Measurements from ENCODE around the gene SULT2B1.

SULT2B1 gene

GRCh38 chr19:48551437-48552302 lies at the start of gene SULT2B1:
SULT2B1 (plus strand) TSS chr19:48552172; CDS start chr19:48552253, 81 bp downstream.
- DNase-seq (ENCODE audit: low read depth) = no peak
- H3K4me3 ChIP-seq (replicated peaks; ENCODE audit: low read depth, low read length) = no peak within 1 kb of the TSS
- TF ChIP-seq, protein P1, sequence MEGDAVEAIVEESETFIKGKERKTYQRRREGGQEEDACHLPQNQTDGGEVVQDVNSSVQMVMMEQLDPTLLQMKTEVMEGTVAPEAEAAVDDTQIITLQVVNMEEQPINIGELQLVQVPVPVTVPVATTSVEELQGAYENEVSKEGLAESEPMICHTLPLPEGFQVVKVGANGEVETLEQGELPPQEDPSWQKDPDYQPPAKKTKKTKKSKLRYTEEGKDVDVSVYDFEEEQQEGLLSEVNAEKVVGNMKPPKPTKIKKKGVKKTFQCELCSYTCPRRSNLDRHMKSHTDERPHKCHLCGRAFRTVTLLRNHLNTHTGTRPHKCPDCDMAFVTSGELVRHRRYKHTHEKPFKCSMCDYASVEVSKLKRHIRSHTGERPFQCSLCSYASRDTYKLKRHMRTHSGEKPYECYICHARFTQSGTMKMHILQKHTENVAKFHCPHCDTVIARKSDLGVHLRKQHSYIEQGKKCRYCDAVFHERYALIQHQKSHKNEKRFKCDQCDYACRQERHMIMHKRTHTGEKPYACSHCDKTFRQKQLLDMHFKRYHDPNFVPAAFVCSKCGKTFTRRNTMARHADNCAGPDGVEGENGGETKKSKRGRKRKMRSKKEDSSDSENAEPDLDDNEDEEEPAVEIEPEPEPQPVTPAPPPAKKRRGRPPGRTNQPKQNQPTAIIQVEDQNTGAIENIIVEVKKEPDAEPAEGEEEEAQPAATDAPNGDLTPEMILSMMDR (IDR thresholded peaks at IDR 0.05; ENCODE audit: low read length, missing control alignments) = no peak

DNA sequence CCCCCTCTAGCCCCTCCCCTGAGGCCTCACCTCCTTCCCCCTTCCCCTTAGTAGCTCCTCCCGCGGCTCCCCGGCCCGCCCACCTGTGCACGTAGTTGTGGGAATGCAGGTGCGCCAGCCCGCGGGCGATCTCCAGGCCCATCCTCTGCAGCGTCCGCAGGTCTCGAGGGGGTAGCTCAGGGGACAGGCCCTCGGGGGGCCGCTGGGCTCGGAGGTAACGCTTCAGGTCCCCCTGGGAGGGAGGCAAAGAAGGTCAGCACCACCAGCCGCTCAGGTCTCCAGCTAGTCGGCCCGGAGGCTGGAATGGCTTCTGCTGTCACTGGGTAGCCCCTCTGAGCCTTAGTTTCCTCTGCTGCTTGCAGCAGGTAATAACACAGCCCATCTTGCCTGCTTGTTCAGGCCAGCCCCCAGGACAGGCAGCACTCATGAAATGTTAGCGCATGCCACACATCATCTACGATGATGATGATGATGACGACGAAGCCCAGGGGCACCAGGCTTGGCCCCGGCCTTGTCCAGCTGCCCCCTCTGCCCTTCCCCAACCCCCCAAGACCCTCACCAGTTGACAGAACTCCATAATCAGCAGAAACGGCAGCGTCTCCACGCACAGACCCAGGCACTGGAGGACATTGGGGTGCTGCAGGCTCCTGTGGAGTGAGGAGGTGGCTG lies 49.5 kb upstream of the SULT2B1 start:
- DNase-seq (ENCODE audit: low read depth) = no peak
- TF ChIP-seq, protein P1 (IDR thresholded peaks at IDR 0.05; ENCODE audit: low read length, missing control alignments) = no peak
- no peak overlapping the region for H3K4me3 ChIP-seq (replicated peaks; ENCODE audit: low read depth, low read length)

DNA sequence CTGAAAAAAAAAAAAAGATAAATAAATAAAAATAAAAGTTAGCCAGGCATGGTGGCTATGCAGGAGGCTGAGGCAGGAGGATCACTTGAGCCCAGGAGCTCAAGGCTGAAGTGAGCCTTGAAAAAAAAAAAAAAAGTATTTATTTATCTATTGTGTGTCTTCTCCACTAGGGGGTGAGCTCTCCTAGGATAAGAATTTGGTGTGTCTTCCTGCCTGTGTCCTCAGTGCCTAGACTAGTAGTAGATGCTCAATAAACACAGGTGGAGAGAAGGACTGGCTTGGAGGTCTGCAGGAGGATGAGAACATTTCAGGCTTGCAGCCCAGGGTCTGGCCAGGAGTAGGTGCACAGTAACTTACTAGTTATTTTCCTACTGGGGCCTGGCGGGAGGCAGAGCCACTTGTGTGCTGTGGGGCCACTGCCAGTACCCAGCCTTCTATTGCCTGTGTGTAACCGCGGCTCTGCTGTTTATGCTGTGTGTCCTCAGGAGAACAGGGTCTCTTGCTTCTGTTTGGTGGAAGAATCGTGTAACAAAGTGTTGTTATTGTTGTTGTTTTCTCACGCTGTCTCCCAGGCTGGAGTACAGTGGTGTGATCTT lies 45.7 kb upstream of the SULT2B1 start:
- DNase-seq (ENCODE audit: low read depth) = peak; percentile 70
- TF ChIP-seq, protein P1 (IDR thresholded peaks at IDR 0.05; ENCODE audit: low read length, missing control alignments) = peak; percentile 50
- H3K4me3 ChIP-seq (replicated peaks; ENCODE audit: low read depth, low read length) = no peak overlapping the region

DNA sequence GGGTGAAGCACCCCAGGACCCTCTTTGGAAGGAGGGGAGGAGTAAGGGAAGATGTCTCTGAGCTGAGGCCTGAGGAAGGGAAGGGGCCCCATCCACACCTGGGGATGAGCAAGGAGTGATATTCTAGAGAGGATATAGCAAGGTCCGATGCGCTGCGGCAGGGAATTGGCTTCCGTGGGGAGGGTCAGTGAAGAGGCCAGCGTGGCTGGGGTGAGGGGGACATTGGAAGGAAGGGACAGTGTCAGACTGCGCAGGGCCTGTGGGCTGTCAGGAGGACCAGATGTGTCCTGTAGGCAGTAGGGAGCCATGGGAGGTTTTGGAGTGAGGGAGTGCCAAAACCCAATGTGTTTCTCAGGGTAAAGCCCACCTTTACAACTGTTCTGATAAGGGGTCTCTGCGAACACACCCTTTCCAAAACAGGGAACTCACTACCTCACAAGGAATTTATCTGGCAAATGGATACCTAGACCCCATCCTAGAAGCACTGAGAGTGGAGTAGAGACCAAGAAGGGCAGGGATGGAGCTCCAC lies 44.0 kb upstream of the SULT2B1 start:
- no peak overlapping the region for H3K4me3 ChIP-seq (replicated peaks; ENCODE audit: low read depth, low read length)

DNA sequence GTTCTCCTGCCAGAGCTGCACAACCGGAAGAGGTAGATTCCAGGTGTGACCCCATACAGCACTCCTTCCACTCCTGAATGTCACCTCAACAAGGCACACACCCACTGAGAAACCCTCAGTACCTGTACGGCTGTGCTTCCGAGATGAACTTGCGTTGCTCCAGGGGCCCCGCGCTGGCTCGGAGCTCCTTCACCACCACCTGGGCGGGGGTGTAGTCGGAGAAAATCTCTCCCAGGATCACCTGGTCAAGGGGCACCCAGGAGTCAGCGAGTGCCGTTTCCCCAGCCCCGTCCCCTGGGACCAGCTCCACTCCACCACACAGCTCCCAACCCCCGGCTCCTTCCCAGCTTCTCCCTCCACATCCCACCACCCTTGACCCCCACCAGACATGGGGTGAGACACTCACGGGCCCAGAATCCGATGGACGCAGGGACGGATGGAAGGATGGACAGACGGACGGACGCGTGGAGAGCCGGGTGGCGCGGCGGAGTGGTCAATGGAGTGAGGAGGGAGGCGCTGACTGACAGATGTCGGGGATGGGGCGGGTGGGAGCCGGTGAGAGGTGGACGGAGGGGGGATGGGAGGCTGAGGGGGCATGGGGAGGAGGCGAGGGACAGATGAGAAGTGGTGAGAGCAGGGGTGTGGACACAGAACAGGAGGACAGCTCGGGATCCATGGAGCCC lies 43.1 kb upstream of the SULT2B1 start:
- no peak for DNase-seq (ENCODE audit: low read depth)
- TF ChIP-seq, protein P1 (IDR thresholded peaks at IDR 0.05; ENCODE audit: low read length, missing control alignments) = no peak
- H3K4me3 ChIP-seq (replicated peaks; ENCODE audit: low read depth, low read length) = no peak overlapping the region

More for the DNA sequence above, 44.0 kb upstream of the SULT2B1 start:
- TF ChIP-seq, protein P1 (IDR thresholded peaks at IDR 0.05; ENCODE audit: low read length, missing control alignments) = no peak
- no peak for DNase-seq (ENCODE audit: low read depth)

DNA sequence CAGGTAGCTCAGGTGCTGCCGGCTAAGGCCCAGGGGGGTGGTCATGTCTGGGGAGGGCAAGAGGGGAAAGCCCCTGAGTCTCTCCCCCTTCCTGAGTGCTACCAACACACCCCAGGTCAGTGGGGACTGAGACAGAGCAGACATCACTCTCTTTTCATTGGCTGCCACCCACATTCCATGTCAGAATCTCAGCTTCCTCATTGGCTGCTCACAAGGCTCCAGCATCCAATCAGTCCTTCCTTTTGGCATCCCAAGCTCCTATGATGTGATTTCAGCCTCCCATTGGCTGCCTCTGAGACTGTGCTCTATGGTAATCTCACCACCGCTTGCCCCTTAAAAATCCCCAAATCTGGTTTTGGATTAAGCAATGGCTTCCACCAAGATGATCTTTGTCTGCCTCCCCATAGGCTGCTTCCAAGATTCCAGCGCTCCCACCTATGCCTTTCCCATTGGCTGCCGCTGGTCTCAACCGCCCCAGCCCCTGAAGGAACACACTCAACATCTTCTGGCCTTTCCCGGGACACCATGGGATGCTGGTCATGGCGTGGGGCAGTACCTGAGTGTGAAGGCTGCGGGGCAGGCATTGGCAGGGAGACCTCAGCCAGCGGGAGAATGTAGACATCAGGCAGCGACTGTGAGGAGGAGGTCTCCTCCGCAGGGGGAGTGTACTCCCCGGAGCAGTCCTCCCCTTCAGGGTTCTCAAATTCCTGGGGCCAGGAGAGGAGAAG lies 42.3 kb upstream of the SULT2B1 start:
- no peak overlapping the region for H3K4me3 ChIP-seq (replicated peaks; ENCODE audit: low read depth, low read length)
- DNase-seq (ENCODE audit: low read depth) = peak; percentile 22
- TF ChIP-seq, protein P1 (IDR thresholded peaks at IDR 0.05; ENCODE audit: low read length, missing control alignments) = no peak

Data from fibroblast of pulmonary artery (primary cell).